ENCODE measurements around the gene C1orf105.

DNA sequence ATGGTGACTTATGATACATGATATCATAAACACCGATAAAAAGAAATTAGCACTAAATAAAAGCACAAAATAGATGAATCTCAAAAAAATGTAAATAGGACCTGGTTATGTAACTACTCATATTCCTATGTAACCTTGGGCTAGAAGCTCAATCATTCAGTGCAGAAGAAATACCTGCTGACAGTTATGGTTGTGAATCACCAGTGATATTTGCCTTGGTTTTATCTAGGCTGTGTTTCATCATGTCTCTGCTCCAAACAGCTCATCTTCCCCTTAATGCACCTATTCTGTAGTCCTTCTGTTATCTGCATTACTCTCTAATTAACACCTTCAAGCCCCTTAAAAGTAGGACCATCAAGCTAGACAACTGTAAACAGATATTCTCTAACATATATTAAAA is 39.7 kb downstream of the C1orf105 start:
- TF ChIP-seq POLR2A (IDR thresholded peaks at IDR 0.05) = no peak
- TF ChIP-seq, protein P1, sequence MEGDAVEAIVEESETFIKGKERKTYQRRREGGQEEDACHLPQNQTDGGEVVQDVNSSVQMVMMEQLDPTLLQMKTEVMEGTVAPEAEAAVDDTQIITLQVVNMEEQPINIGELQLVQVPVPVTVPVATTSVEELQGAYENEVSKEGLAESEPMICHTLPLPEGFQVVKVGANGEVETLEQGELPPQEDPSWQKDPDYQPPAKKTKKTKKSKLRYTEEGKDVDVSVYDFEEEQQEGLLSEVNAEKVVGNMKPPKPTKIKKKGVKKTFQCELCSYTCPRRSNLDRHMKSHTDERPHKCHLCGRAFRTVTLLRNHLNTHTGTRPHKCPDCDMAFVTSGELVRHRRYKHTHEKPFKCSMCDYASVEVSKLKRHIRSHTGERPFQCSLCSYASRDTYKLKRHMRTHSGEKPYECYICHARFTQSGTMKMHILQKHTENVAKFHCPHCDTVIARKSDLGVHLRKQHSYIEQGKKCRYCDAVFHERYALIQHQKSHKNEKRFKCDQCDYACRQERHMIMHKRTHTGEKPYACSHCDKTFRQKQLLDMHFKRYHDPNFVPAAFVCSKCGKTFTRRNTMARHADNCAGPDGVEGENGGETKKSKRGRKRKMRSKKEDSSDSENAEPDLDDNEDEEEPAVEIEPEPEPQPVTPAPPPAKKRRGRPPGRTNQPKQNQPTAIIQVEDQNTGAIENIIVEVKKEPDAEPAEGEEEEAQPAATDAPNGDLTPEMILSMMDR (IDR thresholded peaks at IDR 0.05) = no peak
